ENCODE data around the gene SIPA1L3. TPM values are rescaled to one million over a fixed set of nuclear protein-coding genes. Genes with fewer than 3 reads are reported as not detected.
A peak's percentile ranks its signal among the peaks of the same experiment; 100 is the strongest.
"Not testable (repeated sequence)": the region's sequence is repeated elsewhere in the genome, so short reads cannot be mapped to it uniquely, and the experiment has no call there.

Gene SIPA1L3
- total RNA-seq, 3 donors from 2014 or later: 93.6 to 173 (median 144) TPM

- Histone ChIP-seq H3K9me3 (no peaks in the 10 kb centered on the region), H3K4me3 (no peak overlapping the region), H3K4me1 (ENCODE audit: low read depth) (peaks cover 13% of the 10 kb centered on the region), H3K36me3 (ENCODE audit: low read depth) (no peaks in the 10 kb centered on the region)
- intact Hi-C loops (cut with DNase I, micrococcal nuclease): no loop called here
- DNase-seq: no peak
- ATAC-seq: no peak
- TF ChIP-seq, protein P1, sequence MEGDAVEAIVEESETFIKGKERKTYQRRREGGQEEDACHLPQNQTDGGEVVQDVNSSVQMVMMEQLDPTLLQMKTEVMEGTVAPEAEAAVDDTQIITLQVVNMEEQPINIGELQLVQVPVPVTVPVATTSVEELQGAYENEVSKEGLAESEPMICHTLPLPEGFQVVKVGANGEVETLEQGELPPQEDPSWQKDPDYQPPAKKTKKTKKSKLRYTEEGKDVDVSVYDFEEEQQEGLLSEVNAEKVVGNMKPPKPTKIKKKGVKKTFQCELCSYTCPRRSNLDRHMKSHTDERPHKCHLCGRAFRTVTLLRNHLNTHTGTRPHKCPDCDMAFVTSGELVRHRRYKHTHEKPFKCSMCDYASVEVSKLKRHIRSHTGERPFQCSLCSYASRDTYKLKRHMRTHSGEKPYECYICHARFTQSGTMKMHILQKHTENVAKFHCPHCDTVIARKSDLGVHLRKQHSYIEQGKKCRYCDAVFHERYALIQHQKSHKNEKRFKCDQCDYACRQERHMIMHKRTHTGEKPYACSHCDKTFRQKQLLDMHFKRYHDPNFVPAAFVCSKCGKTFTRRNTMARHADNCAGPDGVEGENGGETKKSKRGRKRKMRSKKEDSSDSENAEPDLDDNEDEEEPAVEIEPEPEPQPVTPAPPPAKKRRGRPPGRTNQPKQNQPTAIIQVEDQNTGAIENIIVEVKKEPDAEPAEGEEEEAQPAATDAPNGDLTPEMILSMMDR (IDR thresholded peaks at IDR 0.05): no peak
Observed at GRCh38 chr19:38061294-38061693, 154.3 kb downstream of the SIPA1L3 start.

DNA sequence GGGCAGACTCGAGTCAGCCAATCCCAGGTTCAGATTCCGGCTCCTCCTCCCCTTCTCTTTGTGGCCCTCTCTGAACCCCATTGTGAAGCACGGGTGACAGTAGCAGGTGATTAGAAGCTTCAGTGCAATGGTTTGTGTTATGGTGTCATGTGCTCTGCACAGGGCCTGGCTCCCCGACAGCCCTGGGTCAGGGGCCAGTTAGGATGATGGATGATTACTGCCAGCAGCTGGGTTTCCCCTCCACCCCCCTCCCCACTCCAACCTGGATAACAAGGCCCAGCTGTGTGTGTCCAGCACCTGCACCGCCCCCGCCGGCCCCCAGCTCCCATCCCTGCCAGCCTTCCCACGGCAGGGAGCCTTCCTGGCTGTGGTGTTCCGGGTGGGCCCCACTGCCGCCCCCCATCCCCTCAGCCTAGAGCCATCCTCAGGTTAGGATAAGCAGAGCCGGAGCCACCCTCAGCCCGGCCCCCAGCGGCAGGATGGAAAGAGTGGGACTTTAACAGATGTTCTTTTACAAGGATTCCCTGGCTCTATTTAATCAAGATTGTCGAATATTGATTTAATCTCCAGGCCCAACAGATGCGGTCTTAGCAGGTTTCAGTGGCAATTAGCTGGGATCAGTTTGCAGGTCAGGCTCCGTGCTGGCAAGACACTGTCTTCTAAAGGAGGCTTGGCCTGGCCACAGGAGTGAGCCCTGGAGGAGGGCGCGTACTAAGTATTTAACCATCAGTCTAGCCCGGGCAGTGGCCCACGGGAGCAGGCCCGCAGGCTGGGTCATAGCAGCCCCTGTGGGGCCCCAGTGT is 156.2 kb downstream of the SIPA1L3 start:
- ATAC-seq: peak; percentile 52
- H3K9me3 ChIP-seq: no peaks in the 10 kb centered on the region
- TF ChIP-seq, protein P1 (IDR thresholded peaks at IDR 0.05): no peak
- H3K36me3 ChIP-seq (ENCODE audit: low read depth): no peaks in the 10 kb centered on the region
- peaks cover 6% of the 10 kb centered on the region for H3K4me1 ChIP-seq (ENCODE audit: low read depth)
- no peak overlapping the region for H3K4me3 ChIP-seq
- DNase-seq: no peak
- intact Hi-C loops (cut with DNase I, micrococcal nuclease): no loop called here

- Histone ChIP-seq H3K36me3 (ENCODE audit: low read depth) (no peaks in the 10 kb centered on the region), H3K9me3 (no peaks in the 10 kb centered on the region), H3K4me3 (no peak overlapping the region), H3K4me1 (ENCODE audit: low read depth) (peaks cover 4% of the 10 kb centered on the region)
- TF ChIP-seq, protein P1 (IDR thresholded peaks at IDR 0.05): no peak
- intact Hi-C loops (cut with DNase I, micrococcal nuclease): no loop called here
- no peak for DNase-seq
- ATAC-seq: no peak
Observed at GRCh38 chr19:38063928-38064327, 156.9 kb downstream of the SIPA1L3 start.

GRCh38 chr19:38064661-38065425 is 157.8 kb downstream of the SIPA1L3 start:
- no peak for DNase-seq
- no peaks in the 10 kb centered on the region for H3K4me1 ChIP-seq (ENCODE audit: low read depth)
- ATAC-seq: no peak
- H3K9me3 ChIP-seq: no peaks in the 10 kb centered on the region
- no peaks in the 10 kb centered on the region for H3K36me3 ChIP-seq (ENCODE audit: low read depth)
- TF ChIP-seq, protein P1 (IDR thresholded peaks at IDR 0.05): no peak
- intact Hi-C loops (cut with DNase I, micrococcal nuclease): no loop called here
- H3K4me3 ChIP-seq: no peak overlapping the region

DNA sequence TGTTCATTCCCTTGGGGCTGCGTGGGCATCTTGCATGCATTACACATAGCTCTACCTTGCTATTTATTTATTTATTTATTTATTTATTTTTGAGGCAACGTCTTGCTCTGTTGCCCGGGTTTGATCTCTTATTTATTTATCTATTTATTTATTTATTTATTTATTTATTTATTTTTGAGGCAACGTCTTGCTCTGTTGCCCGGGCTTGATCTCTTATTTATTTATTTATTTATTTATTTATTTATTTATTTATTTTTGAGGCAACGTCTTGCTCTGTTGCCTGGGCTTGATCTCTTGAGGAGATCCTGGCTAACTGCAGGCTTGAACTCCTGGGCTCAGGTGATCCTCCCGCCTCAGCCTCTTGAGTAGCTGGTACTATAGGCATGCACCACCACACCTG is 158.8 kb downstream of the SIPA1L3 start:
- H3K9me3 ChIP-seq; H3K4me3 ChIP-seq; DNase-seq; H3K4me1 ChIP-seq (ENCODE audit: low read depth); ATAC-seq; intact Hi-C loops (cut with DNase I, micrococcal nuclease); H3K36me3 ChIP-seq (ENCODE audit: low read depth): not testable (repeated sequence)

GRCh38 chr19:38068826-38069225 is 161.8 kb downstream of the SIPA1L3 start:
- H3K36me3 ChIP-seq (ENCODE audit: low read depth): no peaks in the 10 kb centered on the region
- H3K4me1 ChIP-seq (ENCODE audit: low read depth): no peaks in the 10 kb centered on the region
- ATAC-seq (no peak), DNase-seq (no peak)
- TF ChIP-seq, protein P1 (IDR thresholded peaks at IDR 0.05): no peak
- no peak overlapping the region for H3K4me3 ChIP-seq
- H3K9me3 ChIP-seq: no peaks in the 10 kb centered on the region
- intact Hi-C loops (cut with DNase I, micrococcal nuclease): no loop called here
